ENCODE data around the gene MAT2B.

Gene MAT2B

GRCh38 chr5:163505368-163506094, at the start of gene MAT2B (continued):
- TF ChIP-seq ZNF623 (tag by site-specific recombination; IDR thresholded peaks at IDR 0.05): no peak; the same call in 1 of the 2 replicates
- TF ChIP-seq ZNF596 (tag by site-specific recombination; IDR thresholded peaks at IDR 0.05): peak; percentile 42; the same call in 1 of the 2 replicates
- peak; percentile 18; the same call in 1 of the 2 replicates for TF ChIP-seq ZNF518A (tag by site-specific recombination; conservative IDR thresholded peaks at IDR 0.05; ENCODE audit: low read depth)
- peak; percentile 99 for TF ChIP-seq ZBTB20 (tag by site-specific recombination; IDR thresholded peaks at IDR 0.05)
- no peak for TF ChIP-seq SETDB1 (IDR thresholded peaks at IDR 0.05; ENCODE audit: insufficient read length, low read length)
- no peak for TF ChIP-seq ZNF23 (tag by site-specific recombination; IDR thresholded peaks at IDR 0.05; ENCODE audit: borderline replicate concordance)
- TF ChIP-seq REPIN1 (tag by site-specific recombination; IDR thresholded peaks at IDR 0.05; ENCODE audit: low read depth): no peak
- peak; percentile 37; the same call in 1 of the 2 replicates for TF ChIP-seq ZNF394 (tag by site-specific recombination; IDR thresholded peaks at IDR 0.05; ENCODE audit: borderline replicate concordance)
- peak; percentile 81 for TF ChIP-seq ZNF24 (tag by site-specific recombination; IDR thresholded peaks at IDR 0.05)
- peak; percentile 73 for TF ChIP-seq ZNF18 (tag by site-specific recombination; IDR thresholded peaks at IDR 0.05)
- TF ChIP-seq SCRT1 (tag by site-specific recombination; IDR thresholded peaks at IDR 0.05; ENCODE audit: borderline replicate concordance): no peak
- TF ChIP-seq ZNF341 (tag by site-specific recombination; IDR thresholded peaks at IDR 0.05; ENCODE audit: low read depth): peak; percentile 68
- TF ChIP-seq ZNF768 (tag by site-specific recombination; IDR thresholded peaks at IDR 0.05): no peak
- no peak for TF ChIP-seq ZNF48 (tag by site-specific recombination; IDR thresholded peaks at IDR 0.05)
- TF ChIP-seq ZNF664 (tag by site-specific recombination; IDR thresholded peaks at IDR 0.05): no peak
- TF ChIP-seq ZSCAN5A (tag by site-specific recombination; IDR thresholded peaks at IDR 0.05): 0 out of 2 replicates have a peak, but pooled peaks have one; percentile 25
- peak; percentile 61; the same call in 1 of the 2 replicates for TF ChIP-seq ZSCAN30 (tag by site-specific recombination; IDR thresholded peaks at IDR 0.05)
- TF ChIP-seq ZNF416 (tag by site-specific recombination; IDR thresholded peaks at IDR 0.05): no peak
- TF ChIP-seq ZNF221 (tag by site-specific recombination; IDR thresholded peaks at IDR 0.05; ENCODE audit: borderline replicate concordance): no peak
- peak; percentile 37; the same call in 1 of the 2 replicates for TF ChIP-seq PRDM4 (tag by site-specific recombination; IDR thresholded peaks at IDR 0.05)
- no peak for TF ChIP-seq FEZF1 (tag by site-specific recombination; IDR thresholded peaks at IDR 0.05)
- no peak for TF ChIP-seq HOXC10 (CRISPR knock-in tag; IDR thresholded peaks at IDR 0.05)
- TF ChIP-seq BCL6B (tag by site-specific recombination; IDR thresholded peaks at IDR 0.05): no peak
- TF ChIP-seq ZNF639 (tag by site-specific recombination; IDR thresholded peaks at IDR 0.05): peak; percentile 45; the same call in 1 of the 2 replicates
